ENCODE data around the gene IDH3G. TPM values are rescaled to one million over a fixed set of nuclear protein-coding genes. Genes with fewer than 3 reads are reported as not detected.

The IDH3G gene
- total and polyA plus RNA-seq, 4 donors = 23.3 to 40.9 (median 31.1) TPM

DNA sequence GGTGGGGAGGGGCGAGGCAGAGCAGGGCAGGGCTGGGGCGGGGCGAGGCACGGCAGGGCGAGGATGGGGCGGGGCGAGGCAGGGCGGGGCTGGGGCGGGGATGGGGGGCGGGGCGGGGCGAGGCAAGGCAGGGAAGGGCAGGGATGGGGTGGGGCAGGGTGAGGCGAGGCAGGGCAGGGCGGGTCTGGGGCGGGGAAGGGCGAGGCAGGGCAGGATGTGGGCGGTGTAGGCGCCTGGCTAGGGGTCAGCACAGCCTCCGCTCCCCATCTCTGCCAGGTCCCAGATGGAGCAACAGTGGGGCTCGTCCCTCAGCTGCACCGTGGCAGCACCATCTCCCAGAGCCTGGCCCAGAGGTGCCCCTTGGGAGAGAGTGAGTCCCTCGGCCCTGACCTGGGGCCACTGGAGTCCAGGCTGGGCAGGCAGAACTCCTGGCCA is 17.5 kb downstream of the IDH3G start:
- Histone ChIP-seq H3K27ac (ENCODE audit: low read depth in 1 of 2, low read length in 2 of 2) (no peak overlapping the region), H3K9ac (ENCODE audit: low read depth in 1 of 2, low read length in 2 of 2) (no peak overlapping the region), H3K27me3 (ENCODE audit: control insufficient read depth in 4 of 4, insufficient read depth in 4 of 4, low read length in 3 of 4) (no peaks in the 10 kb centered on the region), H3K36me3 (ENCODE audit: control insufficient read depth in 4 of 4, insufficient read depth in 3 of 4, low read depth in 1 of 4, low read length in 3 of 4) (no peaks in the 10 kb centered on the region), H3K4me3 (ENCODE audit: low read depth in 1 of 3, low read length in 3 of 3) (no peak overlapping the region), H3K9me3 (ENCODE audit: control insufficient read depth in 4 of 4, low read length in 3 of 4) (no peaks in the 10 kb centered on the region), H3K4me1 (ENCODE audit: control insufficient read depth in 4 of 4, insufficient read depth in 4 of 4, low read length in 3 of 4) (no peaks in the 10 kb centered on the region)
- WGBS = 86% methylated on average over 20 of the region's 22 CpGs
- TF ChIP-seq RAD21 (IDR thresholded peaks at IDR 0.05) = no peak
- TF ChIP-seq FOXA2 (IDR thresholded peaks at IDR 0.05) = no peak
- TF ChIP-seq, protein P1, sequence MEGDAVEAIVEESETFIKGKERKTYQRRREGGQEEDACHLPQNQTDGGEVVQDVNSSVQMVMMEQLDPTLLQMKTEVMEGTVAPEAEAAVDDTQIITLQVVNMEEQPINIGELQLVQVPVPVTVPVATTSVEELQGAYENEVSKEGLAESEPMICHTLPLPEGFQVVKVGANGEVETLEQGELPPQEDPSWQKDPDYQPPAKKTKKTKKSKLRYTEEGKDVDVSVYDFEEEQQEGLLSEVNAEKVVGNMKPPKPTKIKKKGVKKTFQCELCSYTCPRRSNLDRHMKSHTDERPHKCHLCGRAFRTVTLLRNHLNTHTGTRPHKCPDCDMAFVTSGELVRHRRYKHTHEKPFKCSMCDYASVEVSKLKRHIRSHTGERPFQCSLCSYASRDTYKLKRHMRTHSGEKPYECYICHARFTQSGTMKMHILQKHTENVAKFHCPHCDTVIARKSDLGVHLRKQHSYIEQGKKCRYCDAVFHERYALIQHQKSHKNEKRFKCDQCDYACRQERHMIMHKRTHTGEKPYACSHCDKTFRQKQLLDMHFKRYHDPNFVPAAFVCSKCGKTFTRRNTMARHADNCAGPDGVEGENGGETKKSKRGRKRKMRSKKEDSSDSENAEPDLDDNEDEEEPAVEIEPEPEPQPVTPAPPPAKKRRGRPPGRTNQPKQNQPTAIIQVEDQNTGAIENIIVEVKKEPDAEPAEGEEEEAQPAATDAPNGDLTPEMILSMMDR (IDR thresholded peaks at IDR 0.05; ENCODE audit: low read depth, low read length, missing input control) = no peak
- no peak for DNase-seq (ENCODE audit: low spot score)

DNA sequence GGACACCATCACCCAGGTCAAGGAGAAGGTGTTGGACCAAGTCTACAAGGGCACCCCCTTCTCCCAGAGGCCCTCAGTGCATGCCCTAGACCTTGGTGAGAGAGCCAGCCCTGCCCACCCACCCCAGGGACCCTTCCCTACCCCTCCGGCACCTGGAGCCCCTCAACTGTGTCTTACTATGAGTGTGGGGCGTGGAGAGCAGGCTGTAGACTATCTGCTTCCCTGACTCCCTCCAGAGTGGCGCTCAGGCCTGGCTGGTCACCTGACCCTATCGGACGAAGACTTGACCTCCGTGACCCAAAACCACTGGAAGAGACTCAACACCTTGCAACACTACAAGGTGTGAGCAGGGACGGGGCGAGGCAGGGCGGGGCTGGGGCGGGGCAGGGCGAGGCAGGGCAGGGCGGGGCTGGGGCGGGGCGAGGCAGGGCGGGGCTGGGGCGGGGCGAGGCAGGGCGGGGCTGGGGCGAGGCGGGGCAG is 18.0 kb downstream of the IDH3G start:
- no peak overlapping the region for H3K4me3 ChIP-seq (ENCODE audit: low read depth in 1 of 3, low read length in 3 of 3)
- H3K27me3 ChIP-seq (ENCODE audit: control insufficient read depth in 4 of 4, insufficient read depth in 4 of 4, low read length in 3 of 4) = no peaks in the 10 kb centered on the region
- no peak overlapping the region for H3K27ac ChIP-seq (ENCODE audit: low read depth in 1 of 2, low read length in 2 of 2)
- H3K4me1 ChIP-seq (ENCODE audit: control insufficient read depth in 4 of 4, insufficient read depth in 4 of 4, low read length in 3 of 4) = no peaks in the 10 kb centered on the region
- no peak for DNase-seq (ENCODE audit: low spot score)
- no peak overlapping the region for H3K9ac ChIP-seq (ENCODE audit: low read depth in 1 of 2, low read length in 2 of 2)
- no peaks in the 10 kb centered on the region for H3K9me3 ChIP-seq (ENCODE audit: control insufficient read depth in 4 of 4, low read length in 3 of 4)
- no peaks in the 10 kb centered on the region for H3K36me3 ChIP-seq (ENCODE audit: control insufficient read depth in 4 of 4, insufficient read depth in 3 of 4, low read depth in 1 of 4, low read length in 3 of 4)
- no peak for TF ChIP-seq GABPA (IDR thresholded peaks at IDR 0.05 in 1 of 2, conservative IDR thresholded peaks at IDR 0.05 in 1 of 2)
- no peak for TF ChIP-seq YY1 (IDR thresholded peaks at IDR 0.05)
- TF ChIP-seq, protein P2, sequence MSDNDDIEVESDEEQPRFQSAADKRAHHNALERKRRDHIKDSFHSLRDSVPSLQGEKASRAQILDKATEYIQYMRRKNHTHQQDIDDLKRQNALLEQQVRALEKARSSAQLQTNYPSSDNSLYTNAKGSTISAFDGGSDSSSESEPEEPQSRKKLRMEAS (IDR thresholded peaks at IDR 0.05) = no peak
- TF ChIP-seq RAD21 (IDR thresholded peaks at IDR 0.05) = no peak
- no peak for TF ChIP-seq JUND (IDR thresholded peaks at IDR 0.05)
- TF ChIP-seq HNF4A (conservative IDR thresholded peaks at IDR 0.05) = no peak
- TF ChIP-seq FOXA2 (IDR thresholded peaks at IDR 0.05) = no peak
- no peak for TF ChIP-seq TAF1 (conservative IDR thresholded peaks at IDR 0.05)
- 74% methylated on average over 19 of the region's 20 CpGs for WGBS

DNA sequence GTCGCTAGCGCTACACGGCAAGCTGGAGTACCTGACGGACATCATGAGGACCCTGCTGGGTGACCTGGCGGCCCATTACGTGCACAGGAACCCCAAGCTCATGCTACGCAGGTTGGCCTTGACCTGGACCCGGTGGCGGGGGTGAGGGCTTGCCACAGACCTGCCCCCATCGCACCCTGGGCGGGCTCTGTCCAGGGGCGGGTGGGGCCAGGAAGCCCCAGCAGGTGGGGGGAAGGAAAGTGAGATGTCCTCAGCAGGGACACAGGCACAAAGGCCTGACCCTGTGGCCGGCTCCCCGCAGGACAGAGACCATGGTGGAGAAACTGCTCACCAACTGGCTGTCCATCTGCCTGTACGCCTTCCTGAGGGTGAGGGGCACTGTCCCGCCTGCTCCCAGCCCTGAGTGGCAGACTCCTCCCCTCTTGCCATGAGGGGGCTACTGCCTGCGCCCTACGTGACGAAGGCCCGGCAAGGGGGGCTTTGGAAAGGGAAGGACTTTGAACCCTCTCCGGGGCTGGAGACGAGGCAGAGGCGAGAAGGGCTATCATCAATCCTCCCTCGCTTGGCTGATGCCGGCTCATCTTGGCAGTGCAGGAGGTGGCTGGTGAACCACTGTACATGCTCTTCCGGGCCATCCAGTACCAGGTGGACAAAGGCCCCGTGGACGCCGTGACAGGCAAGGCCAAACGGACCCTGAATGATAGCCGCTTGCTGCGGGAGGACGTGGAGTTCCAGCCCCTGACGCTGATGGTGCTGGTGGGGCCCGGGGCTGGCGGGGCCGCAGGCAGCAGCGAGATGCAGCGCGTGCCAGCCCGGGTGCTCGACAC is 18.7 kb downstream of the IDH3G start:
- Histone ChIP-seq H3K27me3 (ENCODE audit: control insufficient read depth in 4 of 4, insufficient read depth in 4 of 4, low read length in 3 of 4) (no peaks in the 10 kb centered on the region), H3K9ac (ENCODE audit: low read depth in 1 of 2, low read length in 2 of 2) (no peak overlapping the region), H3K4me3 (ENCODE audit: low read depth in 1 of 3, low read length in 3 of 3) (no peak overlapping the region), H3K27ac (ENCODE audit: low read depth in 1 of 2, low read length in 2 of 2) (no peak overlapping the region), H3K36me3 (ENCODE audit: control insufficient read depth in 4 of 4, insufficient read depth in 3 of 4, low read depth in 1 of 4, low read length in 3 of 4) (no peaks in the 10 kb centered on the region), H3K4me1 (ENCODE audit: control insufficient read depth in 4 of 4, insufficient read depth in 4 of 4, low read length in 3 of 4) (no peaks in the 10 kb centered on the region), H3K9me3 (ENCODE audit: control insufficient read depth in 4 of 4, low read length in 3 of 4) (no peaks in the 10 kb centered on the region)
- no peak for DNase-seq (ENCODE audit: low spot score)
- no peak for TF ChIP-seq YY1 (IDR thresholded peaks at IDR 0.05)
- no peak for TF ChIP-seq HNF4A (conservative IDR thresholded peaks at IDR 0.05)
- TF ChIP-seq, protein P2 (IDR thresholded peaks at IDR 0.05) = no peak
- TF ChIP-seq TAF1 (conservative IDR thresholded peaks at IDR 0.05) = no peak
- TF ChIP-seq RAD21 (IDR thresholded peaks at IDR 0.05) = no peak
- 92% methylated on average over 42 of the region's 42 CpGs for WGBS
